IPS-20b (cell line): Measurements from ENCODE around the gene SIPA1L2.
"Not testable (repeated sequence)": the region's sequence is repeated elsewhere in the genome, so short reads cannot be mapped to it uniquely, and the experiment has no call there.

ENCODE experiments used
- H3K27ac ChIP-seq: one replicate; pipeline ENCODE4 v1.5.1; 2013; ENCODE audit warnings: low read length
- H3K27me3 ChIP-seq: 2 replicates; pipeline ENCODE4 v1.6.1; 2013; ENCODE audit warnings: mild to moderate bottlenecking, low read length, inconsistent platforms; ENCODE audit not compliant: insufficient read depth
- H3K36me3 ChIP-seq: 2 replicates; pipeline ENCODE4 v1.6.1; 2013; ENCODE audit warnings: low read depth, mild to moderate bottlenecking, inconsistent platforms, low read length, moderate library complexity; ENCODE audit not compliant: insufficient read depth
- H3K4me1 ChIP-seq: 2 replicates; pipeline ENCODE4 v1.6.1; 2013; ENCODE audit warnings: mild to moderate bottlenecking, control low read depth, inconsistent platforms, low read length, moderate library complexity; ENCODE audit not compliant: insufficient read depth
- H3K4me3 ChIP-seq: 2 replicates; pipeline ENCODE4 v1.5.1; 2013; ENCODE audit warnings: mild to moderate bottlenecking, low read length, inconsistent platforms
- H3K9ac ChIP-seq: 2 replicates; pipeline ENCODE4 v1.6.1; 2013; ENCODE audit warnings: low read depth, mild to moderate bottlenecking, inconsistent platforms, low read length, moderate library complexity
- H3K9me3 ChIP-seq: 2 replicates; pipeline ENCODE4 v1.6.1; 2013; ENCODE audit warnings: mild to moderate bottlenecking, low read depth, low read length, inconsistent platforms; ENCODE audit not compliant: insufficient read depth

Gene SIPA1L2

GRCh38 chr1:232610902-232611745 lies 18.8 kb downstream of the SIPA1L2 start:
- not testable (repeated sequence) for H3K4me3 ChIP-seq, H3K9ac ChIP-seq, H3K36me3 ChIP-seq, H3K9me3 ChIP-seq, H3K27me3 ChIP-seq, H3K27ac ChIP-seq
- H3K4me1 ChIP-seq, result peaks cover 12% of the 10 kb centered on the region

GRCh38 chr1:232610192-232610901 lies 19.6 kb downstream of the SIPA1L2 start:
- no peak overlapping the region for H3K4me3 ChIP-seq
- H3K36me3 ChIP-seq, result no peaks in the 10 kb centered on the region
- no peak overlapping the region for H3K9ac ChIP-seq
- H3K4me1 ChIP-seq, result peaks cover 7% of the 10 kb centered on the region
- H3K27ac ChIP-seq, result no peak overlapping the region
- H3K27me3 ChIP-seq, result no peaks in the 10 kb centered on the region
- no peaks in the 10 kb centered on the region for H3K9me3 ChIP-seq

GRCh38 chr1:232608427-232608826 lies 21.5 kb downstream of the SIPA1L2 start:
- Histone ChIP-seq H3K4me3 (no peak overlapping the region), H3K9me3 (no peaks in the 10 kb centered on the region), H3K9ac (no peak overlapping the region), H3K4me1 (no peaks in the 10 kb centered on the region), H3K27ac (no peak overlapping the region), H3K27me3 (no peaks in the 10 kb centered on the region), H3K36me3 (no peaks in the 10 kb centered on the region; the same call in 1 of the 2 replicates)

GRCh38 chr1:232602622-232603021 lies 27.3 kb downstream of the SIPA1L2 start:
- Histone ChIP-seq H3K9ac (no peak overlapping the region), H3K4me3 (no peak overlapping the region), H3K27me3 (no peaks in the 10 kb centered on the region), H3K27ac (no peak overlapping the region), H3K4me1 (peaks cover 5% of the 10 kb centered on the region; the same call in 1 of the 2 replicates), H3K36me3 (no peaks in the 10 kb centered on the region; the same call in 1 of the 2 replicates), H3K9me3 (no peaks in the 10 kb centered on the region)

- peaks cover 9% of the 10 kb centered on the region; the same call in 1 of the 2 replicates for H3K4me1 ChIP-seq
- no peak overlapping the region for H3K9ac ChIP-seq
- H3K27ac ChIP-seq, result no peak overlapping the region
Observed at GRCh38 chr1:232600424-232601258, 29.3 kb downstream of the SIPA1L2 start.

GRCh38 chr1:232599178-232600041 lies 30.5 kb downstream of the SIPA1L2 start:
- no peaks in the 10 kb centered on the region for H3K9me3 ChIP-seq
- H3K9ac ChIP-seq, result no peak overlapping the region
- no peaks in the 10 kb centered on the region; the same call in 1 of the 2 replicates for H3K36me3 ChIP-seq
- no peaks in the 10 kb centered on the region for H3K27me3 ChIP-seq
- no peak overlapping the region for H3K4me3 ChIP-seq
- H3K27ac ChIP-seq, result no peak overlapping the region
- peaks cover 12% of the 10 kb centered on the region; the same call in 1 of the 2 replicates for H3K4me1 ChIP-seq

More at GRCh38 chr1:232600424-232601258, 29.3 kb downstream of the SIPA1L2 start:
- H3K36me3 ChIP-seq, result no peaks in the 10 kb centered on the region; the same call in 1 of the 2 replicates
- H3K4me3 ChIP-seq, result no peak overlapping the region
- no peaks in the 10 kb centered on the region for H3K27me3 ChIP-seq
- H3K9me3 ChIP-seq, result no peaks in the 10 kb centered on the region

GRCh38 chr1:232598837-232599177 lies 31.1 kb downstream of the SIPA1L2 start:
- no peak overlapping the region for H3K27ac ChIP-seq
- H3K9ac ChIP-seq, result no peak overlapping the region
- peaks cover 17% of the 10 kb centered on the region; the same call in 1 of the 2 replicates for H3K4me1 ChIP-seq
- no peaks in the 10 kb centered on the region for H3K27me3 ChIP-seq
- no peak overlapping the region for H3K4me3 ChIP-seq
- no peaks in the 10 kb centered on the region for H3K9me3 ChIP-seq
- no peaks in the 10 kb centered on the region for H3K36me3 ChIP-seq

GRCh38 chr1:232598133-232598532 lies 31.8 kb downstream of the SIPA1L2 start:
- no peaks in the 10 kb centered on the region for H3K36me3 ChIP-seq
- no peaks in the 10 kb centered on the region for H3K9me3 ChIP-seq
- no peak overlapping the region for H3K27ac ChIP-seq
- peaks cover 17% of the 10 kb centered on the region; the same call in 1 of the 2 replicates for H3K4me1 ChIP-seq
- H3K27me3 ChIP-seq, result no peaks in the 10 kb centered on the region
- no peak overlapping the region for H3K4me3 ChIP-seq
- H3K9ac ChIP-seq, result no peak overlapping the region

GRCh38 chr1:232597721-232598120 lies 32.2 kb downstream of the SIPA1L2 start:
- Histone ChIP-seq H3K36me3 (no peaks in the 10 kb centered on the region), H3K27ac (no peak overlapping the region), H3K9ac (no peak overlapping the region)

GRCh38 chr1:232596666-232597303 lies 33.1 kb downstream of the SIPA1L2 start:
- Histone ChIP-seq H3K27me3 (no peaks in the 10 kb centered on the region), H3K4me1 (peaks cover 17% of the 10 kb centered on the region; the same call in 1 of the 2 replicates), H3K9ac (no peak overlapping the region), H3K4me3 (no peak overlapping the region), H3K9me3 (no peaks in the 10 kb centered on the region), H3K36me3 (no peaks in the 10 kb centered on the region), H3K27ac (no peak overlapping the region)

More at GRCh38 chr1:232597721-232598120, 32.2 kb downstream of the SIPA1L2 start:
- Histone ChIP-seq H3K27me3 (no peaks in the 10 kb centered on the region), H3K4me1 (peaks cover 17% of the 10 kb centered on the region; the same call in 1 of the 2 replicates), H3K9me3 (no peaks in the 10 kb centered on the region), H3K4me3 (no peak overlapping the region)
